ENCODE data around the gene WDR45B. TPM values are rescaled to one million over a fixed set of nuclear protein-coding genes. Genes with fewer than 3 reads are reported as not detected.

WDR45B gene
- total RNA-seq, 1 experiment from 2014 or later: 110 TPM

DNA sequence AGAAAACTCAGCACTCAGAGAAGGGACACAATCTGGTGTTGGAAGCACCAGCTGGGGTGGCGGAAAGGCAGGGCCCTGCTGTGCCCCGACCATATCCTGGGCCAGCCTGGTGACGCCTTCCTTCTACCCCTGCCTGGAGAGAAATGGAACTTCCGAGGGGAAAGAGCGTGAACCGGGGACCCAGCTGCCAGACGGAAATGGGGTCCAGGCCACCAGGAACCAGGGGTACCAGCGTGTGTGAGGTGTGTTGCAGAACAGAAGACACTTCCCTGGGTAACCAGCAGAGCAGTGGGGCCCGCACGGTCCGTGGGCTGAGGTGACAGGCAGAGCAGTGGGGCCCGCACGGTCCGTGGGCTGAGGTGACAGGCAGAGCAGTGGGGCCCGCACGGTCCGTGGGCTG lies 43.5 kb upstream of the WDR45B start:
- H3K4ac ChIP-seq (ENCODE audit: low read depth, low read length): no peak overlapping the region
- H4K8ac ChIP-seq (replicated peaks; ENCODE audit: insufficient read length, low read depth, low read length): no peak overlapping the region
- H3K79me1 ChIP-seq (ENCODE audit: insufficient read depth, low read depth, low read length, poor library complexity, severe bottlenecking): no peaks in the 10 kb centered on the region
- WGBS (ENCODE audit: extremely low coverage, insufficient read length, low lambda C conversion rate): no CpG with 5 or more reads among the region's 17 CpGs
- no peak overlapping the region for H3K4me2 ChIP-seq (ENCODE audit: insufficient read depth, insufficient read length, low read length)
- H2BK20ac ChIP-seq (ENCODE audit: low read depth, low read length, poor library complexity, severe bottlenecking): no peak overlapping the region
- H2AK5ac ChIP-seq (ENCODE audit: insufficient read length, low read length): no peak overlapping the region
- no peak overlapping the region for H3K18ac ChIP-seq (ENCODE audit: insufficient read length, low read depth, low read length)
- peaks cover 13% of the 10 kb centered on the region in 2 experiments; a peak in 4 of 5 replicates for H3K9me3 Mint-ChIP-seq
- H4K5ac ChIP-seq (ENCODE audit: insufficient read length, low read depth, low read length): no peak overlapping the region
- H2AFZ ChIP-seq (ENCODE audit: low read length): no peak overlapping the region
- H3K4me1 Mint-ChIP-seq: 0 out of 4 replicates have a peak, but pooled peaks cover 0 to 2% of the 10 kb centered on the region in 2 experiments
- no peak for DNase-seq
- H3K36me3 Mint-ChIP-seq (ENCODE audit: insufficient read depth in 1 of 3, low read depth in 3 of 3): peaks cover 0 to 8% (median 7%) of the 10 kb centered on the region in 3 experiments; a peak in 5 of 7 replicates
- peaks cover 5% of the 10 kb centered on the region; the same call in 1 of the 2 replicates for H3K27me3 ChIP-seq (ENCODE audit: insufficient read depth, low read length)
- H4K20me1 ChIP-seq (ENCODE audit: control insufficient read depth, insufficient read depth, insufficient read length): no peaks in the 10 kb centered on the region
- H3K9me3 ChIP-seq (ENCODE audit: control insufficient read depth, low read depth, low read length): no peaks in the 10 kb centered on the region
- H3T11ph ChIP-seq (ENCODE audit: low read length): no peak overlapping the region
- H3K56ac ChIP-seq (ENCODE audit: insufficient read length, low read depth, low read length): no peak overlapping the region
- H3K14ac ChIP-seq (ENCODE audit: insufficient read depth, low read length): no peak overlapping the region
- H3K23ac ChIP-seq (ENCODE audit: insufficient read length, low read depth, low read length): no peak overlapping the region
- H4K91ac ChIP-seq (ENCODE audit: insufficient read length, low read depth, low read length): no peak overlapping the region
- H2BK120ac ChIP-seq (ENCODE audit: low read depth, low read length, poor library complexity, severe bottlenecking): no peak overlapping the region
- no peaks in the 10 kb centered on the region for H3K79me2 ChIP-seq (ENCODE audit: insufficient read depth, low read length)
- H2BK15ac ChIP-seq (ENCODE audit: low read depth, low read length): no peak overlapping the region
- TF ChIP-seq, protein P1, sequence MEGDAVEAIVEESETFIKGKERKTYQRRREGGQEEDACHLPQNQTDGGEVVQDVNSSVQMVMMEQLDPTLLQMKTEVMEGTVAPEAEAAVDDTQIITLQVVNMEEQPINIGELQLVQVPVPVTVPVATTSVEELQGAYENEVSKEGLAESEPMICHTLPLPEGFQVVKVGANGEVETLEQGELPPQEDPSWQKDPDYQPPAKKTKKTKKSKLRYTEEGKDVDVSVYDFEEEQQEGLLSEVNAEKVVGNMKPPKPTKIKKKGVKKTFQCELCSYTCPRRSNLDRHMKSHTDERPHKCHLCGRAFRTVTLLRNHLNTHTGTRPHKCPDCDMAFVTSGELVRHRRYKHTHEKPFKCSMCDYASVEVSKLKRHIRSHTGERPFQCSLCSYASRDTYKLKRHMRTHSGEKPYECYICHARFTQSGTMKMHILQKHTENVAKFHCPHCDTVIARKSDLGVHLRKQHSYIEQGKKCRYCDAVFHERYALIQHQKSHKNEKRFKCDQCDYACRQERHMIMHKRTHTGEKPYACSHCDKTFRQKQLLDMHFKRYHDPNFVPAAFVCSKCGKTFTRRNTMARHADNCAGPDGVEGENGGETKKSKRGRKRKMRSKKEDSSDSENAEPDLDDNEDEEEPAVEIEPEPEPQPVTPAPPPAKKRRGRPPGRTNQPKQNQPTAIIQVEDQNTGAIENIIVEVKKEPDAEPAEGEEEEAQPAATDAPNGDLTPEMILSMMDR (conservative IDR thresholded peaks at IDR 0.05): no peak
- no peak overlapping the region for H3K27ac ChIP-seq (ENCODE audit: insufficient read length, low read depth, low read length)
- H3K4me1 ChIP-seq (ENCODE audit: insufficient read depth, low read length): no peaks in the 10 kb centered on the region
- no peak overlapping the region for H3K9ac ChIP-seq (ENCODE audit: extremely low read depth, insufficient read length, low read length)
- H2BK5ac ChIP-seq (ENCODE audit: insufficient read length, low read length): no peak overlapping the region
- no peak overlapping the region for H2BK12ac ChIP-seq (ENCODE audit: insufficient read length, low read depth, low read length)
- no peak overlapping the region for H3K27ac Mint-ChIP-seq
- no peak overlapping the region for H3K4me3 Mint-ChIP-seq
- no peaks in the 10 kb centered on the region for H3K23me2 ChIP-seq (ENCODE audit: insufficient read length, low read depth, low read length, poor library complexity, severe bottlenecking)
- H3K27me3 Mint-ChIP-seq (ENCODE audit: low read depth): peaks cover 27% of the 10 kb centered on the region
